Astrocyte (in vitro differentiated cells and primary cell): ENCODE results near the gene RBM44.

Experiments used
- EZH2 ChIP-seq: IDR thresholded peaks from 2 replicates; pipeline ENCODE4 v1.6.1; 2012; ENCODE audit warnings: mild to moderate bottlenecking, low read length, inconsistent platforms; ENCODE audit not compliant: insufficient read depth
- TF ChIP-seq, protein P1 (sequence below): IDR thresholded peaks from 2 replicates; pipeline ENCODE4 v1.5.1; 2011; ENCODE audit warnings: low read depth, mild to moderate bottlenecking, inconsistent platforms, low read length, moderate library complexity; ENCODE audit not compliant: insufficient read depth

DNA sequence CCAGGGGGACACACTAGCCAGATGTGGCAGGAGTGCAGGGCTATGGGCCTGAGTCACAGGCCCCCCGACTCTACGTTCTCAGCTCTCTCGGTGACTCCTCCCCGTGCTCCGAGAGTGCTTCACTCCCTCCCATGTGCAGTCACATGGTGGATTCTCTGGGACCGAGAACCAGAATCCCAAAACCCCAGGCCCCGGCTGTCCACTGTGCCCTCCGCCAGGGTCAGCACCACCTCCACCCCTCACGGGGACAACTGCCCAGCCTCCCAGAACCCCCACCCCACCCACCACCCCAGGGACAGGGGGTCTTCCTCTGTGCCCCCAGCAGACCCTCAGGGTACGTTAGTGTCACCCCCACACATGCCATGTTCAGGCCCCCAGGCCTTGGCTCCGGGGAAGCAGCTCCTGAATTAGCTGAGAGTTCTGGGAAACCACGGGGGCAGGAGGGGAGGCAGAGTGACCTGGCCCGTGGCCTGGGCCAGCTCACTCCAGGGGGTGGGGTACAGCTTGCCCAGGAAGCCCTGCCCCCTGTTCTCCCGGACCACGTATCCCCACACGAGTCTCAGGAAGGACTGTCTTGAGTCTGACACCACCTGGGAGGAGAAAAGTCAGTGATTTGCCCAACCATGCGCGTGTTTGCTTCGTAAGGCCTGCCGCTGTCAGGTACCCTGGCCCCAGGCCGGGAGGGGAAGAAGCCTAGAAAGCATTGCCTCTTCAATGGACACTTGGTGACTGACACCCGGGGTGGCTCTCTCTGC, 65.3 kb downstream of the RBM44 start:
- no peak for TF ChIP-seq EZH2
- TF ChIP-seq, protein P1, sequence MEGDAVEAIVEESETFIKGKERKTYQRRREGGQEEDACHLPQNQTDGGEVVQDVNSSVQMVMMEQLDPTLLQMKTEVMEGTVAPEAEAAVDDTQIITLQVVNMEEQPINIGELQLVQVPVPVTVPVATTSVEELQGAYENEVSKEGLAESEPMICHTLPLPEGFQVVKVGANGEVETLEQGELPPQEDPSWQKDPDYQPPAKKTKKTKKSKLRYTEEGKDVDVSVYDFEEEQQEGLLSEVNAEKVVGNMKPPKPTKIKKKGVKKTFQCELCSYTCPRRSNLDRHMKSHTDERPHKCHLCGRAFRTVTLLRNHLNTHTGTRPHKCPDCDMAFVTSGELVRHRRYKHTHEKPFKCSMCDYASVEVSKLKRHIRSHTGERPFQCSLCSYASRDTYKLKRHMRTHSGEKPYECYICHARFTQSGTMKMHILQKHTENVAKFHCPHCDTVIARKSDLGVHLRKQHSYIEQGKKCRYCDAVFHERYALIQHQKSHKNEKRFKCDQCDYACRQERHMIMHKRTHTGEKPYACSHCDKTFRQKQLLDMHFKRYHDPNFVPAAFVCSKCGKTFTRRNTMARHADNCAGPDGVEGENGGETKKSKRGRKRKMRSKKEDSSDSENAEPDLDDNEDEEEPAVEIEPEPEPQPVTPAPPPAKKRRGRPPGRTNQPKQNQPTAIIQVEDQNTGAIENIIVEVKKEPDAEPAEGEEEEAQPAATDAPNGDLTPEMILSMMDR = no peak
